ENCODE measurements around the gene FIS1.
"Not testable (repeated sequence)": the region's sequence is repeated elsewhere in the genome, so short reads cannot be mapped to it uniquely, and the experiment has no call there.

Gene FIS1

GRCh38 chr7:101205901-101206664, 38.8 kb downstream of the FIS1 start:
- TF ChIP-seq CTCF (IDR thresholded peaks at IDR 0.05; ENCODE audit: low read depth, low read length, poor library complexity, severe bottlenecking), result no peak
- no peak for TF ChIP-seq EZH2phosphoT487 (IDR thresholded peaks at IDR 0.05; ENCODE audit: borderline replicate concordance, low read length)
- H3K9me3 ChIP-seq (ENCODE audit: control insufficient read depth, insufficient read depth, low read length), result no peaks in the 10 kb centered on the region
- H3K4me3 ChIP-seq (ENCODE audit: low read length), result no peak overlapping the region
- H4K20me1 ChIP-seq (ENCODE audit: control insufficient read depth, insufficient read depth, low read depth, low read length), result no peaks in the 10 kb centered on the region
- H3K27me3 ChIP-seq (ENCODE audit: control insufficient read depth, low read length), result peaks cover 6% of the 10 kb centered on the region; the same call in 1 of the 2 replicates
- H3K27ac ChIP-seq (ENCODE audit: low read depth, low read length), result no peak overlapping the region
- H3K9me2 ChIP-seq (replicated peaks; ENCODE audit: control insufficient read depth, low read length), result no peaks in the 10 kb centered on the region
- H3K4me2 ChIP-seq (ENCODE audit: low read length), result no peak overlapping the region
- no peaks in the 10 kb centered on the region for H3F3A ChIP-seq (ENCODE audit: control insufficient read depth, insufficient read depth)
- no peaks in the 10 kb centered on the region for H3K36me3 ChIP-seq (ENCODE audit: control insufficient read depth, low read length)
- H3K79me2 ChIP-seq (ENCODE audit: control insufficient read depth, low read length), result no peaks in the 10 kb centered on the region
- H3K4me1 ChIP-seq (ENCODE audit: control insufficient read depth, low read length), result peaks cover 10% of the 10 kb centered on the region

GRCh38 chr7:101203740-101204738, 40.8 kb downstream of the FIS1 start:
- peaks cover 10% of the 10 kb centered on the region for H3K4me1 ChIP-seq (ENCODE audit: control insufficient read depth, low read length)
- not testable (repeated sequence) for H4K20me1 ChIP-seq (ENCODE audit: control insufficient read depth, insufficient read depth, low read depth, low read length); H3K36me3 ChIP-seq (ENCODE audit: control insufficient read depth, low read length); H3K27ac ChIP-seq (ENCODE audit: low read depth, low read length); H3K79me2 ChIP-seq (ENCODE audit: control insufficient read depth, low read length); H3K9me3 ChIP-seq (ENCODE audit: control insufficient read depth, insufficient read depth, low read length); H3F3A ChIP-seq (ENCODE audit: control insufficient read depth, insufficient read depth); H3K4me3 ChIP-seq (ENCODE audit: low read length); H3K9me2 ChIP-seq (replicated peaks; ENCODE audit: control insufficient read depth, low read length)
- H3K4me2 ChIP-seq (ENCODE audit: low read length), result peak overlapping the region; percentile 46
- peaks cover 11% of the 10 kb centered on the region; the same call in 1 of the 2 replicates for H3K27me3 ChIP-seq (ENCODE audit: control insufficient read depth, low read length)

- no peaks in the 10 kb centered on the region for H3K9me3 ChIP-seq (ENCODE audit: control insufficient read depth, insufficient read depth, low read length)
- no peak for TF ChIP-seq CTCF (IDR thresholded peaks at IDR 0.05; ENCODE audit: low read depth, low read length, poor library complexity, severe bottlenecking)
- no peak for TF ChIP-seq EZH2phosphoT487 (IDR thresholded peaks at IDR 0.05; ENCODE audit: borderline replicate concordance, low read length)
- H3K36me3 ChIP-seq (ENCODE audit: control insufficient read depth, low read length), result no peaks in the 10 kb centered on the region
- H3K9me2 ChIP-seq (replicated peaks; ENCODE audit: control insufficient read depth, low read length), result no peaks in the 10 kb centered on the region
- no peak overlapping the region for H3K27ac ChIP-seq (ENCODE audit: low read depth, low read length)
- H3K4me1 ChIP-seq (ENCODE audit: control insufficient read depth, low read length), result peaks cover 10% of the 10 kb centered on the region
- peaks cover 11% of the 10 kb centered on the region; the same call in 1 of the 2 replicates for H3K27me3 ChIP-seq (ENCODE audit: control insufficient read depth, low read length)
- H3K79me2 ChIP-seq (ENCODE audit: control insufficient read depth, low read length), result no peaks in the 10 kb centered on the region
- H3K4me2 ChIP-seq (ENCODE audit: low read length), result no peak overlapping the region
- no peaks in the 10 kb centered on the region for H4K20me1 ChIP-seq (ENCODE audit: control insufficient read depth, insufficient read depth, low read depth, low read length)
- no peaks in the 10 kb centered on the region for H3F3A ChIP-seq (ENCODE audit: control insufficient read depth, insufficient read depth)
- no peak overlapping the region for H3K4me3 ChIP-seq (ENCODE audit: low read length)
Observed at GRCh38 chr7:101202603-101202918, 42.3 kb downstream of the FIS1 start.
